ENCODE data around the gene TAF9. TPM values are rescaled to one million over a fixed set of nuclear protein-coding genes. Genes with fewer than 3 reads are reported as not detected.

TAF9 gene, protein sequence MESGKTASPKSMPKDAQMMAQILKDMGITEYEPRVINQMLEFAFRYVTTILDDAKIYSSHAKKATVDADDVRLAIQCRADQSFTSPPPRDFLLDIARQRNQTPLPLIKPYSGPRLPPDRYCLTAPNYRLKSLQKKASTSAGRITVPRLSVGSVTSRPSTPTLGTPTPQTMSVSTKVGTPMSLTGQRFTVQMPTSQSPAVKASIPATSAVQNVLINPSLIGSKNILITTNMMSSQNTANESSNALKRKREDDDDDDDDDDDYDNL
- 38.9 and 67.0 TPM in 2 replicates for total RNA-seq

GRCh38 chr5:69369340-69370121 lies at the start of gene TAF9, which contains the start of the genes AK6 and RAD17:
Gene TAF9 (minus strand): TSS chr5:69369520. CDS start chr5:69365737, 3,783 bp downstream.
Gene AK6 (minus strand): TSS chr5:69369520. CDS start chr5:69369490, 30 bp downstream.
Gene RAD17 (plus strand): TSS chr5:69369818. CDS start chr5:69372209, 2,391 bp downstream.

DNA sequence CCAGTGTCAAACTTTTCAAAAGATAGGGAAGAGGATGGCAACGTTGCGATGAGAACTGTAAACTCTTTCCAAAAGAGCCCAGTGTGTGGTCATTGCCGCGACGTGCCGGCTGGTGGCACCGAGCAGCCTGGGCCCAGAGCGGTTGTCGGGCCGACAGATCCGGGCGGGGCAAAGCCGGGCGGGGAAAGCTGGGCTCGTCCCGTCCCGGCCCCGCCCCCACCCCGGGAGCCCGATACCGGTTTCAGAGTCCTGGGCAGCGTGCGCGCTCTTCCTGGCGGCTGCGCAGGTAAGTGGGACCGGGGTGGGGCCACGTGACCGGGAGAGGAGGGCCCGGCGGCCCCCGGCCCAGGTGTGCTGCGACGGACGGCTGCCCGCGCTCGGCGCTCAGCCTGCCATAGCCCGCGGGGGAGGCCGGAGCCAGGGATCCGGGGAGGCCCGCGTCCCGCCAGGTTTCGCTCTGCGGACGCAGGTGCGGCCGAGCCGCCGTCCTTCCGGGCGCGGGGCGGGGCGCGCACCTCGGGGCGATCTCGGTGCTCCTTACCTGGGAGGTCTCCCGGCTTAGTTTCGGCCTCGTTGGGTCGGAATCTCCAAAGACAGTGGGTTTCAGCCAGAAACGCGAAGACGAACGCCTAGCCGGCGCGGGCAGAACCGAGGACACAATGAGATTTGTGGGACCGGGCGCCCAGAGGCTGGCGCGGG lies 45.7 kb upstream of the TAF9 start, which contains the start of gene MARVELD2:
Gene MARVELD2, plus strand, starts transcription at position 232 of the 699 bp plus-strand sequence. CDS start 4,270 bp downstream, outside the sequence.

Other genes with a start within 250 kb of the TAF9 start
- gene CCNB1, start 202.4 kb downstream of the TAF9 start, total RNA-seq: 28.7 and 69.1 TPM in 2 replicates
- gene CENPH, start 179.9 kb downstream of the TAF9 start, total RNA-seq: 8.2 and 14.9 TPM in 2 replicates
- gene CDK7, start 134.6 kb downstream of the TAF9 start, total RNA-seq: 27.5 and 39.9 TPM in 2 replicates
- 2.4 and 3.8 TPM in 2 replicates for gene CCDC125, start 36.7 kb downstream of the TAF9 start, total RNA-seq
- 7.5 and 12.5 TPM in 2 replicates for gene AK6, start within 50 bp of the TAF9 start, total RNA-seq
- 23.2 and 29.1 TPM in 2 replicates for gene RAD17, start 298 bp upstream of the TAF9 start, total RNA-seq
- 20.0 and 29.5 TPM in 2 replicates for gene MARVELD2, start 45.6 kb upstream of the TAF9 start, total RNA-seq
- 2.0 and 2.4 TPM in 2 replicates for gene OCLN, start 123.3 kb upstream of the TAF9 start, total RNA-seq
- gene GTF2H2C, start 190.7 kb upstream of the TAF9 start, total RNA-seq: 19.2 and 22.1 TPM in 2 replicates

Data from placental epithelial cell (primary cell).